ENCODE measurements around the gene PPP4R1. TPM values are rescaled to one million over a fixed set of nuclear protein-coding genes. Genes with fewer than 3 reads are reported as not detected.
A peak's percentile ranks its signal among the peaks of the same experiment; 100 is the strongest.
"Not testable (repeated sequence)": the region's sequence is repeated elsewhere in the genome, so short reads cannot be mapped to it uniquely, and the experiment has no call there.

PPP4R1 gene
- total and polyA plus RNA-seq, 8 donors = 13.7 to 55.1 (median 34.8) TPM

GRCh38 chr18:9647496-9648323 lies 33.4 kb upstream of the PPP4R1 start:
- no peak for TF ChIP-seq CTCF (IDR thresholded peaks at IDR 0.05)
- no peak overlapping the region for H3K27ac ChIP-seq
- FAIRE-seq = no peak

GRCh38 chr18:9643549-9643948 lies 29.2 kb upstream of the PPP4R1 start:
- 29 to 38% methylated on average over 3 of the region's 3 CpGs for WGBS, 2 donors

More at GRCh38 chr18:9647496-9648323, 33.4 kb upstream of the PPP4R1 start:
- Histone ChIP-seq H3K27me3 (no peaks in the 10 kb centered on the region), H3K36me3 (no peaks in the 10 kb centered on the region), H3K9me3 (no peaks in the 10 kb centered on the region), H3K4me3 (no peak overlapping the region), H3K4me1 (no peaks in the 10 kb centered on the region)
- intact Hi-C loops (cut with DNase I) = no loop called here
- 79 to 81% methylated on average over 8 of the region's 8 CpGs for WGBS, 2 donors
- no peak for DNase-seq
- no peak for ATAC-seq

GRCh38 chr18:9642799-9643462 lies 28.6 kb upstream of the PPP4R1 start:
- H3K36me3 ChIP-seq = no peaks in the 10 kb centered on the region
- H3K4me1 ChIP-seq = no peaks in the 10 kb centered on the region
- no peak for TF ChIP-seq CTCF (IDR thresholded peaks at IDR 0.05)
- ATAC-seq = no peak
- DNase-seq = no peak
- FAIRE-seq = no peak
- no peaks in the 10 kb centered on the region for H3K9me3 ChIP-seq
- H3K4me3 ChIP-seq = no peak overlapping the region
- H3K27me3 ChIP-seq = no peaks in the 10 kb centered on the region
- intact Hi-C loops (cut with DNase I) = no loop called here
- WGBS, 2 donors = 85 to 88% methylated on average over 9 of the region's 9 CpGs
- H3K27ac ChIP-seq = no peak overlapping the region

More at GRCh38 chr18:9643549-9643948, 29.2 kb upstream of the PPP4R1 start:
- H3K9me3 ChIP-seq = no peaks in the 10 kb centered on the region
- H3K4me1 ChIP-seq = no peaks in the 10 kb centered on the region
- H3K4me3 ChIP-seq = no peak overlapping the region
- TF ChIP-seq CTCF (IDR thresholded peaks at IDR 0.05) = no peak
- ATAC-seq (peak in 3 of 4 donors; percentile 69 to 92 (median 83)), DNase-seq (no peak), FAIRE-seq (peak; percentile 85)
- H3K36me3 ChIP-seq = no peaks in the 10 kb centered on the region
- intact Hi-C loops (cut with DNase I) = no loop called here
- H3K27me3 ChIP-seq = no peaks in the 10 kb centered on the region
- no peak overlapping the region for H3K27ac ChIP-seq

GRCh38 chr18:9641081-9641480 lies 26.7 kb upstream of the PPP4R1 start:
- H3K27me3 ChIP-seq; H3K4me3 ChIP-seq; DNase-seq; H3K36me3 ChIP-seq; H3K4me1 ChIP-seq; FAIRE-seq; ATAC-seq; H3K9me3 ChIP-seq; H3K27ac ChIP-seq; intact Hi-C loops (cut with DNase I): not testable (repeated sequence)
- WGBS, 2 donors = 92 to 100% methylated on average over 1 of the region's 1 CpG

GRCh38 chr18:9638886-9639285 lies 24.5 kb upstream of the PPP4R1 start:
- no peak overlapping the region for H3K27ac ChIP-seq
- ATAC-seq = no peak
- H3K4me1 ChIP-seq = no peaks in the 10 kb centered on the region
- H3K36me3 ChIP-seq = no peaks in the 10 kb centered on the region
- no peaks in the 10 kb centered on the region for H3K9me3 ChIP-seq
- DNase-seq = no peak
- H3K27me3 ChIP-seq = no peaks in the 10 kb centered on the region
- H3K4me3 ChIP-seq = no peak overlapping the region
- WGBS, 2 donors = 32 to 34% methylated on average over 4 of the region's 4 CpGs
- intact Hi-C loops (cut with DNase I) = no loop called here
- no peak for TF ChIP-seq CTCF (IDR thresholded peaks at IDR 0.05)
- no peak for FAIRE-seq

All from pancreas (tissue), 10 donors.